Measurements from ENCODE around the gene SSH2.
A peak's percentile ranks its signal among the peaks of the same experiment; 100 is the strongest.

SSH2 gene

GRCh38 chr17:29588562-29589411, 341.2 kb downstream of the SSH2 start:
- H3K27me3 ChIP-seq (ENCODE audit: insufficient read depth, low read depth): no peaks in the 10 kb centered on the region
- no peak overlapping the region for H3K27ac ChIP-seq
- no peaks in the 10 kb centered on the region for H3K36me3 ChIP-seq (ENCODE audit: insufficient read depth)
- peak overlapping the region; percentile 46; the same call in 1 of the 2 replicates for H3K9ac ChIP-seq
- peaks cover 32% of the 10 kb centered on the region for H3K4me1 ChIP-seq (ENCODE audit: low read depth, poor library complexity, severe bottlenecking)
- no peak for TF ChIP-seq CTCF (conservative IDR thresholded peaks at IDR 0.05; ENCODE audit: low read depth, low read length)
- H3K4me3 ChIP-seq (IDR thresholded peaks at IDR 0.05; ENCODE audit: insufficient read depth, low read depth, low read length): no peak overlapping the region
- H2AFZ ChIP-seq (ENCODE audit: low read depth): peak overlapping the region; percentile 51
- H3K79me2 ChIP-seq (ENCODE audit: insufficient read depth, low read depth): peaks cover 16% of the 10 kb centered on the region; the same call in 1 of the 2 replicates
- peak overlapping the region; percentile 99 for H3K4me2 ChIP-seq
- H4K20me1 ChIP-seq (ENCODE audit: insufficient read depth): no peaks in the 10 kb centered on the region

GRCh38 chr17:29588017-29588561, 341.9 kb downstream of the SSH2 start:
- Histone ChIP-seq H3K4me3 (IDR thresholded peaks at IDR 0.05; ENCODE audit: insufficient read depth, low read depth, low read length) (no peak overlapping the region), H3K36me3 (ENCODE audit: insufficient read depth) (no peaks in the 10 kb centered on the region), H3K9ac (peak overlapping the region; percentile 46; the same call in 1 of the 2 replicates), H3K27me3 (ENCODE audit: insufficient read depth, low read depth) (no peaks in the 10 kb centered on the region), H3K27ac (no peak overlapping the region), H2AFZ (ENCODE audit: low read depth) (no peak overlapping the region), H3K79me2 (ENCODE audit: insufficient read depth, low read depth) (peaks cover 16% of the 10 kb centered on the region; the same call in 1 of the 2 replicates), H4K20me1 (ENCODE audit: insufficient read depth) (no peaks in the 10 kb centered on the region), H3K4me2 (peak overlapping the region; percentile 99), H3K4me1 (ENCODE audit: low read depth, poor library complexity, severe bottlenecking) (peaks cover 32% of the 10 kb centered on the region)
- TF ChIP-seq CTCF (conservative IDR thresholded peaks at IDR 0.05; ENCODE audit: low read depth, low read length): no peak

GRCh38 chr17:29587591-29587990, 342.4 kb downstream of the SSH2 start:
- H4K20me1 ChIP-seq (ENCODE audit: insufficient read depth): no peaks in the 10 kb centered on the region
- no peak overlapping the region for H2AFZ ChIP-seq (ENCODE audit: low read depth)
- peaks cover 29% of the 10 kb centered on the region for H3K4me1 ChIP-seq (ENCODE audit: low read depth, poor library complexity, severe bottlenecking)
- H3K9ac ChIP-seq: no peak overlapping the region
- H3K4me2 ChIP-seq: peak overlapping the region; percentile 99; the same call in 1 of the 2 replicates
- no peaks in the 10 kb centered on the region for H3K27me3 ChIP-seq (ENCODE audit: insufficient read depth, low read depth)
- no peak overlapping the region for H3K4me3 ChIP-seq (IDR thresholded peaks at IDR 0.05; ENCODE audit: insufficient read depth, low read depth, low read length)
- H3K27ac ChIP-seq: no peak overlapping the region
- no peak for TF ChIP-seq CTCF (conservative IDR thresholded peaks at IDR 0.05; ENCODE audit: low read depth, low read length)
- no peaks in the 10 kb centered on the region for H3K36me3 ChIP-seq (ENCODE audit: insufficient read depth)
- H3K79me2 ChIP-seq (ENCODE audit: insufficient read depth, low read depth): peaks cover 16% of the 10 kb centered on the region; the same call in 1 of the 2 replicates

GRCh38 chr17:29586676-29587469, 343.2 kb downstream of the SSH2 start:
- H2AFZ ChIP-seq (ENCODE audit: low read depth): no peak overlapping the region
- no peak for TF ChIP-seq CTCF (conservative IDR thresholded peaks at IDR 0.05; ENCODE audit: low read depth, low read length)
- H4K20me1 ChIP-seq (ENCODE audit: insufficient read depth): no peaks in the 10 kb centered on the region
- no peaks in the 10 kb centered on the region for H3K36me3 ChIP-seq (ENCODE audit: insufficient read depth)
- no peak overlapping the region for H3K4me3 ChIP-seq (IDR thresholded peaks at IDR 0.05; ENCODE audit: insufficient read depth, low read depth, low read length)
- peaks cover 16% of the 10 kb centered on the region; the same call in 1 of the 2 replicates for H3K79me2 ChIP-seq (ENCODE audit: insufficient read depth, low read depth)
- H3K9ac ChIP-seq: no peak overlapping the region
- peaks cover 22% of the 10 kb centered on the region for H3K4me1 ChIP-seq (ENCODE audit: low read depth, poor library complexity, severe bottlenecking)
- H3K4me2 ChIP-seq: no peak overlapping the region; the same call in 1 of the 2 replicates
- H3K27me3 ChIP-seq (ENCODE audit: insufficient read depth, low read depth): no peaks in the 10 kb centered on the region
- H3K27ac ChIP-seq: no peak overlapping the region

Measured in KMS-11 (cell line).